Activated CD4-positive, alpha-beta memory T cell treated with anti-CD3 and anti-CD28 coated beads for 36 hours (primary cell): ENCODE measurements around the gene HELZ. TPM values are rescaled to one million over a fixed set of nuclear protein-coding genes. Genes with fewer than 3 reads are reported as not detected.
"Not testable (repeated sequence)": the region's sequence is repeated elsewhere in the genome, so short reads cannot be mapped to it uniquely, and the experiment has no call there.

ENCODE experiments used
- CTCF ChIA-PET: fragments of 350-600 bp; sonication (Branson Sonifier 250); formaldehyde crosslinking; loops from one replicate; lab custom pipeline; 2021; ENCODE audit warnings: antibody characterized with exemption, inconsistent platforms; lab: Charles Lee
- POLR2A ChIA-PET: fragments of 350-600 bp; sonication (Branson Sonifier 250); formaldehyde crosslinking; loops from one replicate; lab custom pipeline; 2021; ENCODE audit warnings: antibody characterized with exemption; lab: Charles Lee
- DNase-seq: peaks from one replicate; pipeline ENCODE4 v3.0.0-alpha.2; 2020
- H3K27ac Mint-ChIP-seq: one replicate; pipeline ENCODE4 v1.8.0; 2021; ENCODE audit warnings: mixed read lengths
- H3K27me3 Mint-ChIP-seq: one replicate; pipeline ENCODE4 v1.8.0; 2021; ENCODE audit warnings: mixed read lengths
- H3K36me3 Mint-ChIP-seq: one replicate; pipeline ENCODE4 v1.8.0; 2021; ENCODE audit warnings: mixed read lengths
- H3K4me1 Mint-ChIP-seq: one replicate; pipeline ENCODE4 v1.8.0; 2021; ENCODE audit warnings: low read depth, mixed read lengths
- H3K4me3 Mint-ChIP-seq: one replicate; pipeline ENCODE4 v1.8.0; 2021; ENCODE audit warnings: mild to moderate bottlenecking, mixed read lengths
- H3K9me3 Mint-ChIP-seq: one replicate; pipeline ENCODE4 v1.8.0; 2021; ENCODE audit warnings: mixed read lengths
- intact Hi-C: fragments of 100-400 bp; cut with micrococcal nuclease; formaldehyde crosslinking; loops from one replicate; pipeline ENCODE4 v1.15.1; 2023
- total RNA-seq, 2 experiments: library from RNA; stranded (reverse); gene quantifications; one replicate each; pipeline ENCODE4 v1.2.3, GENCODE V29; 2021

HELZ gene
- total RNA-seq, 2 experiments from 2014 or later, result 52.0 to 53.1 TPM

- Mint-ChIP-seq H3K9me3 (no peaks in the 10 kb centered on the region), H3K4me3 (no peak overlapping the region), H3K4me1 (peaks cover 4% of the 10 kb centered on the region), H3K36me3 (peaks cover 25% of the 10 kb centered on the region), H3K27ac (no peak overlapping the region), H3K27me3 (no peaks in the 10 kb centered on the region)
- CTCF ChIA-PET, result interaction anchor here (0.7 kb wide), 1 partner anchor 472 kb away, joined by 3 read pairs; no protein-coding TSS in a partner anchor
- POLR2A ChIA-PET, result interaction anchor here (1.0 kb wide), 1 partner anchor 25 kb away, joined by 4 read pairs; no protein-coding TSS in a partner anchor
- no peak for DNase-seq
- intact Hi-C loops, result no loop called here
Measured at GRCh38 chr17:67133161-67133560, 111.8 kb downstream of the HELZ start.

GRCh38 chr17:67132366-67132765, 112.6 kb downstream of the HELZ start:
- ChIA-PET CTCF (interaction anchor here (0.7 kb wide), 1 partner anchor 473 kb away, joined by 3 read pairs; no protein-coding TSS in a partner anchor), POLR2A (no interaction called here)
- no peak for DNase-seq
- Mint-ChIP-seq H3K36me3 (peaks cover 22% of the 10 kb centered on the region), H3K4me1 (no peaks in the 10 kb centered on the region), H3K27ac (no peak overlapping the region), H3K27me3 (no peaks in the 10 kb centered on the region), H3K9me3 (no peaks in the 10 kb centered on the region), H3K4me3 (no peak overlapping the region)
- intact Hi-C loops, result no loop called here

GRCh38 chr17:67130768-67131167, 114.2 kb downstream of the HELZ start:
- CTCF ChIA-PET, result no interaction called here
- H3K36me3 Mint-ChIP-seq, result peaks cover 12% of the 10 kb centered on the region

GRCh38 chr17:67129283-67129682, 115.7 kb downstream of the HELZ start:
- Mint-ChIP-seq H3K4me3 (no peak overlapping the region), H3K36me3 (peaks cover 11% of the 10 kb centered on the region), H3K27ac (no peak overlapping the region), H3K27me3 (no peaks in the 10 kb centered on the region), H3K4me1 (no peaks in the 10 kb centered on the region), H3K9me3 (no peaks in the 10 kb centered on the region)
- ChIA-PET POLR2A (no interaction called here), CTCF (no interaction called here)
- intact Hi-C loops, result no loop called here
- DNase-seq, result no peak

More at GRCh38 chr17:67130768-67131167, 114.2 kb downstream of the HELZ start:
- intact Hi-C loops, result no loop called here
- Mint-ChIP-seq H3K4me1 (no peaks in the 10 kb centered on the region), H3K4me3 (no peak overlapping the region), H3K9me3 (no peaks in the 10 kb centered on the region), H3K27ac (no peak overlapping the region), H3K27me3 (no peaks in the 10 kb centered on the region)
- POLR2A ChIA-PET, result interaction anchor here (0.6 to 0.8 kb wide), 2 partner anchors 23 to 50 kb away, joined by 3 to 4 read pairs; no protein-coding TSS in a partner anchor
- no peak for DNase-seq

- Mint-ChIP-seq H3K27ac (no peak overlapping the region), H3K27me3 (no peaks in the 10 kb centered on the region), H3K4me1 (peaks cover under 1% of the 10 kb centered on the region), H3K9me3 (no peaks in the 10 kb centered on the region), H3K36me3 (peaks cover 11% of the 10 kb centered on the region), H3K4me3 (no peak overlapping the region)
- DNase-seq, result no peak
- ChIA-PET POLR2A (no interaction called here), CTCF (no interaction called here)
- intact Hi-C loops, result no loop called here
Measured at GRCh38 chr17:67128700-67129099, 116.3 kb downstream of the HELZ start.

- POLR2A ChIA-PET, result no interaction called here
- H3K27ac Mint-ChIP-seq, result no peak overlapping the region
- CTCF ChIA-PET, result interaction anchor here (0.8 kb wide), 1 partner anchor 166 kb away, joined by 4 read pairs; no protein-coding TSS in a partner anchor
- H3K9me3 Mint-ChIP-seq, result no peaks in the 10 kb centered on the region
- H3K4me1 Mint-ChIP-seq, result peaks cover 2% of the 10 kb centered on the region
- H3K36me3 Mint-ChIP-seq, result peaks cover 11% of the 10 kb centered on the region
- H3K27me3 Mint-ChIP-seq, result no peaks in the 10 kb centered on the region
- intact Hi-C loops, result no loop called here
- no peak for DNase-seq
- H3K4me3 Mint-ChIP-seq, result no peak overlapping the region
Measured at GRCh38 chr17:67127925-67128324, 117.1 kb downstream of the HELZ start.

- ChIA-PET POLR2A (no interaction called here), CTCF (interaction anchor here (0.7 to 1.0 kb wide), 3 partner anchors 10 to 167 kb away, joined by 3 to 4 read pairs (median 4); no protein-coding TSS in a partner anchor)
- Mint-ChIP-seq H3K9me3 (no peaks in the 10 kb centered on the region), H3K27me3 (no peaks in the 10 kb centered on the region), H3K36me3 (peaks cover 13% of the 10 kb centered on the region), H3K4me3 (no peak overlapping the region), H3K4me1 (peaks cover 2% of the 10 kb centered on the region), H3K27ac (no peak overlapping the region)
- intact Hi-C loops, result no loop called here
- no peak for DNase-seq
Measured at GRCh38 chr17:67126983-67127382, 118.0 kb downstream of the HELZ start.

GRCh38 chr17:67126543-67126942, 118.5 kb downstream of the HELZ start:
- H3K9me3 Mint-ChIP-seq, H3K27ac Mint-ChIP-seq, H3K4me3 Mint-ChIP-seq, H3K4me1 Mint-ChIP-seq, H3K27me3 Mint-ChIP-seq, intact Hi-C loops, DNase-seq, POLR2A ChIA-PET: not testable (repeated sequence)
- H3K36me3 Mint-ChIP-seq, result peaks cover 13% of the 10 kb centered on the region
- CTCF ChIA-PET, result interaction anchor here (0.7 to 1.0 kb wide), 2 partner anchors 10 to 94 kb away, joined by 3 to 4 read pairs; no protein-coding TSS in a partner anchor

- peaks cover 19% of the 10 kb centered on the region for H3K36me3 Mint-ChIP-seq
- POLR2A ChIA-PET, result no interaction called here
Measured at GRCh38 chr17:67125924-67126323, 119.1 kb downstream of the HELZ start.

GRCh38 chr17:67125417-67125816, 119.6 kb downstream of the HELZ start:
- Mint-ChIP-seq H3K9me3 (no peaks in the 10 kb centered on the region), H3K4me3 (no peak overlapping the region), H3K36me3 (peaks cover 24% of the 10 kb centered on the region), H3K4me1 (peaks cover 2% of the 10 kb centered on the region), H3K27ac (no peak overlapping the region), H3K27me3 (no peaks in the 10 kb centered on the region)
- intact Hi-C loops, result no loop called here
- ChIA-PET CTCF (no interaction called here), POLR2A (no interaction called here)
- DNase-seq, result no peak

More at GRCh38 chr17:67125924-67126323, 119.1 kb downstream of the HELZ start:
- H3K9me3 Mint-ChIP-seq, result no peaks in the 10 kb centered on the region
- no peak overlapping the region for H3K27ac Mint-ChIP-seq
- DNase-seq, result no peak
- H3K4me3 Mint-ChIP-seq, result no peak overlapping the region
- no peaks in the 10 kb centered on the region for H3K27me3 Mint-ChIP-seq
- CTCF ChIA-PET, result interaction anchor here (1.0 kb wide), 1 partner anchor 95 kb away, joined by 3 read pairs; no protein-coding TSS in a partner anchor
- H3K4me1 Mint-ChIP-seq, result peaks cover 2% of the 10 kb centered on the region
- intact Hi-C loops, result no loop called here

- DNase-seq, result no peak
- ChIA-PET POLR2A (no interaction called here), CTCF (no interaction called here)
- peaks cover 2% of the 10 kb centered on the region for H3K4me1 Mint-ChIP-seq
- no peaks in the 10 kb centered on the region for H3K27me3 Mint-ChIP-seq
- intact Hi-C loops, result no loop called here
- H3K27ac Mint-ChIP-seq, result no peak overlapping the region
- no peak overlapping the region for H3K4me3 Mint-ChIP-seq
- H3K9me3 Mint-ChIP-seq, result no peaks in the 10 kb centered on the region
- H3K36me3 Mint-ChIP-seq, result peaks cover 28% of the 10 kb centered on the region
Measured at GRCh38 chr17:67124450-67125148, 120.4 kb downstream of the HELZ start.

- peaks cover 2% of the 10 kb centered on the region for H3K4me1 Mint-ChIP-seq
- intact Hi-C loops, result no loop called here
- DNase-seq, result no peak
- peaks cover 34% of the 10 kb centered on the region for H3K36me3 Mint-ChIP-seq
- H3K27me3 Mint-ChIP-seq, result no peaks in the 10 kb centered on the region
- no peaks in the 10 kb centered on the region for H3K9me3 Mint-ChIP-seq
- H3K4me3 Mint-ChIP-seq, result no peak overlapping the region
- POLR2A ChIA-PET, result no interaction called here
- no peak overlapping the region for H3K27ac Mint-ChIP-seq
- CTCF ChIA-PET, result no interaction called here
Measured at GRCh38 chr17:67123699-67124098, 121.3 kb downstream of the HELZ start.
